Spinal cord (tissue), 10 donors: ENCODE measurements around the gene MTREX. TPM values are rescaled to one million over a fixed set of nuclear protein-coding genes. Genes with fewer than 3 reads are reported as not detected.
A peak's percentile ranks its signal among the peaks of the same experiment; 100 is the strongest.
"Not testable (repeated sequence)": the region's sequence is repeated elsewhere in the genome, so short reads cannot be mapped to it uniquely, and the experiment has no call there.

ENCODE experiments used
- DNase-seq, 6 donors: peaks; one replicate each; pipeline versions ENCODE4 v3.0.0 to v3.0.0-alpha.2; 2013 to 2015; ENCODE audit warnings: low spot score in 6 of 6, low read depth in 4 of 6
- H3K27ac ChIP-seq: one replicate; pipeline ENCODE4 v1.5.1; 2013; ENCODE audit warnings: low read depth, low read length, control low read depth
- H3K27me3 ChIP-seq: one replicate; pipeline ENCODE4 v1.6.1; 2013; ENCODE audit warnings: low read length; ENCODE audit not compliant: control insufficient read depth, insufficient read depth
- H3K36me3 ChIP-seq: one replicate; pipeline ENCODE4 v1.6.1; 2013; ENCODE audit warnings: low read length; ENCODE audit not compliant: control insufficient read depth, insufficient read depth
- H3K4me1 ChIP-seq: one replicate; pipeline ENCODE4 v1.6.1; 2013; ENCODE audit warnings: low read length; ENCODE audit not compliant: control insufficient read depth, insufficient read depth
- H3K4me3 ChIP-seq: one replicate; pipeline ENCODE4 v1.5.1; 2013; ENCODE audit warnings: low read depth, low read length, control low read depth
- H3K9me3 ChIP-seq: one replicate; pipeline ENCODE4 v1.6.1; 2013; ENCODE audit warnings: low read length; ENCODE audit not compliant: control insufficient read depth, insufficient read depth
- WGBS: methylation state at CpG from one replicate; pipeline ENCODE4 v1.1.5; 2013; ENCODE audit warnings: missing lambda C conversion rate; ENCODE audit not compliant: insufficient coverage; 5-methylcytosine and 5-hydroxymethylcytosine counted together
- polyA plus RNA-seq, 2 donors: library from polyadenylated mRNA; unstranded; fragments of 120-200 nt; gene quantifications; one replicate each; pipeline ENCODE4 v1.2.1, GENCODE V29; 2013; ENCODE audit not compliant: insufficient read length in 2 of 2
- total RNA-seq, 2 donors: library from RNA; depleted of rRNA in 1 of 2; stranded (reverse); fragments of 120-200 nt in 1 of 2; fragments of >200 nt in 1 of 2; gene quantifications; one replicate each; pipeline versions ENCODE4 v1.2.3 to v1.2.4, GENCODE V29; 2013 to 2014
- donor health status: healthy.

MTREX gene
- total and polyA plus RNA-seq, 4 donors, result 58.9 to 92.6 (median 71.3) TPM

DNA sequence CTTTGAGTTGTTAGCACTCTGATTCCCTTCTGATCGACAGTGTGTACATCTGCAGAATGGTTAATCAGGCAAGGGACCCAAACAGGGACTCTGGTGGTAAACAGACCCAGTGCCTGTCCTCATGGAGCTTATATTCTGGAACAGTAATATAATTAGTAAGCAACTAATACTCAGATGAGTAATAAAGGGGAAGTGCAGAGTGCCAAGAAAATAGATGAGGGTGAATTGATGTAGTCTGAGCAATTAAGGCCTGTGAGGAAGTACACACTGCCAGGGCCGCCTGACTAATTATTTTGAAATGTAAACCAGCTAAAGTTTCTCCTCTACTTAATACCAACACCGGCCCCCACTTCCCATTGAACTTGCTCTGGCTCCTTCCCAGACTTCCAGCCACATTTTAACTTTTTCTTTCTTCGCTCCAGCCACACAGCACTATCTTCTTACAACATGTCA lies 4.5 kb upstream of the MTREX start:
- H3K36me3 ChIP-seq, result peaks cover 2% of the 10 kb centered on the region
- H3K4me3 ChIP-seq, result no peak overlapping the region
- H3K4me1 ChIP-seq, result no peaks in the 10 kb centered on the region
- 92% methylated on average over 3 of the region's 4 CpGs for WGBS
- H3K27ac ChIP-seq, result no peak overlapping the region
- H3K9me3 ChIP-seq, result no peaks in the 10 kb centered on the region
- no peaks in the 10 kb centered on the region for H3K27me3 ChIP-seq
- DNase-seq, result no peak

GRCh38 chr5:55304584-55304983 lies 3.2 kb upstream of the MTREX start:
- Histone ChIP-seq H3K27me3 (no peaks in the 10 kb centered on the region), H3K4me3 (no peak overlapping the region), H3K36me3 (peaks cover 2% of the 10 kb centered on the region), H3K27ac (no peak overlapping the region), H3K4me1 (no peaks in the 10 kb centered on the region), H3K9me3 (no peaks in the 10 kb centered on the region)
- DNase-seq, result no peak
- WGBS, result 100% methylated on average over 2 of the region's 6 CpGs

GRCh38 chr5:55305345-55305744 lies 2.4 kb upstream of the MTREX start:
- Histone ChIP-seq H3K4me1 (no peaks in the 10 kb centered on the region), H3K36me3 (peaks cover 2% of the 10 kb centered on the region), H3K9me3 (no peaks in the 10 kb centered on the region), H3K4me3 (no peak overlapping the region), H3K27ac (no peak overlapping the region), H3K27me3 (no peaks in the 10 kb centered on the region)
- no peak for DNase-seq
- WGBS, result 74% methylated on average over 4 of the region's 4 CpGs

DNA sequence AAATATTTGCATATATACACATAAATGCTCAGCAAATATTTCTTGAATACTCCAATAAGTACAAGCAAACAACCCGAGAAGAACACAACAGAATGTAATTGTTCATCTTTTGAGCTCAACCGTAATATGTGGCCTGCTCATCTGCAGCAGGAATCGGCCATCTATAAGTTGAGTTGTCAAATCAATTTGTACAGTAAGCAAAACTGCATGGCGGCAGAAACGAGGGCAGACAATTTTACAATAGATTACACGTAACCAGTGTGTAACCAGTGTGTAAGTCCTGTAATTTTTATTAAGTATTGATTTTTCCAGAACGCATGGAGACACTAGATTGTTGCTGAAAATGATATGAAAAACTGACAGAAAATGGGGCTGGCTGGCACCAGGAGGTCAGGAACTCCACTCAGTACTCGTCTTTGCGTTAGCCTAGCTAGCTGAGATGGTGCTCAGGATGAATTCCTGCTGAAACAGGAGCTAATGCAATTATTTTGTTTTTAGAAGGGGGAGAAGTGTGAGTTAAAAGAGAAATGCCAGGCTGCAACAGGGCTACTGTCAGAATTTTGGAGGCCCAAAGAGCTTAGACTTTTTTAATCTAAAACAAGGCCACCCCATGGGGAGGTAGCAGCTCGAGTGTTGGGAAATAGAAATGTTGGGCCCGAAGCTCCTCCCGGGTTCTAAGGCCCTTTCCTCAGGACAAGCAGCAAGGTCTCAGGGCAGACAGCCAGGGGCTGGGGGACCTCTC lies 977 bp upstream of the MTREX start:
- Histone ChIP-seq H3K27me3 (no peaks in the 10 kb centered on the region), H3K4me3 (peak overlapping the region; percentile 97), H3K4me1 (no peaks in the 10 kb centered on the region), H3K9me3 (no peaks in the 10 kb centered on the region), H3K36me3 (no peaks in the 10 kb centered on the region), H3K27ac (peak overlapping the region; percentile 97)
- DNase-seq, result peak in 2 of 6 donors; percentile 5 to 43
- 8% methylated on average over 9 of the region's 12 CpGs for WGBS

GRCh38 chr5:55308254-55308836 lies 556 bp downstream of the MTREX start:
- Histone ChIP-seq H3K27me3 (no peaks in the 10 kb centered on the region), H3K4me1 (no peaks in the 10 kb centered on the region), H3K9me3 (no peaks in the 10 kb centered on the region), H3K27ac (peak overlapping the region; percentile 97), H3K36me3 (no peaks in the 10 kb centered on the region), H3K4me3 (peak overlapping the region; percentile 97)
- no CpG with 5 or more reads among the region's 13 CpGs for WGBS
- no peak for DNase-seq

DNA sequence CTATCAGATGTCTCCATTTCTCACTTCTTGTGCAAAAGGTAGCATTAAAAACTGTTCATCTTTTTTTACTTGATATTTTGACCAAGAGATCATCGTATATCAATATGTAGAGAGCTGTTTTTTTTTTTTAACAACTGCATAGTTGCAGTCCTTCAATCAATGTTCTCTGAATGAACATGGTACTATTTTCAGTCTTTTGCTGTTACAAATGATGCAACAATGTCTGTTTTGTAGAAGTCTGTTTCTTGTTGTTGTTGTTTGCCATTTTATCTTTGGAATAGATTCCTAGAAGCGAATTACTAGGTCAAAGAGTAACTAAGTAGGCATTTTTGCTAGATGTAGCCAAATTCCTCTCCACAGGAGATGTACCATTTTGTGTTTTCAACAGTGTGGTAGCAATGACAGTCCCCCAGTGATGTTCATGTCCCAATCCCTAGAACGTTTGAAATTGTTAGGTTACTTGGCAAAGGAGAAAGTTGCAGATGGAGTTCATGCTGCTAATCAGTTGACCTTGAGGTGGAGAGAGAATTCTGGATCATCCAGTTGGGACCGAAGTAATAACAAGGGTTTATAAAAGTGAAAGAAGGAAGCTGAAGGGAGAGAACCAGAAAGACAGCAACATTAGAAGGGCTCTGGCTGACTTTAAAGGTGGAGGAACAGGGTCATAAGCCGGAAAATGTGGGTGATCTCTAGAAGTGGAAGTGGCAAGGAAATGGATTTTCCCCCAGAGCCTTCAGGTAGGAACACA lies 6.3 kb downstream of the MTREX start:
- no peaks in the 10 kb centered on the region for H3K36me3 ChIP-seq
- WGBS, result 67% methylated on average over 2 of the region's 5 CpGs
- no peak for DNase-seq
- H3K9me3 ChIP-seq, result no peaks in the 10 kb centered on the region
- H3K4me3 ChIP-seq, result no peak overlapping the region
- H3K27ac ChIP-seq, result no peak overlapping the region
- H3K27me3 ChIP-seq, result no peaks in the 10 kb centered on the region
- H3K4me1 ChIP-seq, result no peaks in the 10 kb centered on the region

GRCh38 chr5:55316289-55316688 lies 8.5 kb downstream of the MTREX start:
- Histone ChIP-seq H3K4me3 (no peak overlapping the region), H3K27ac (no peak overlapping the region), H3K9me3 (no peaks in the 10 kb centered on the region), H3K27me3 (no peaks in the 10 kb centered on the region), H3K4me1 (no peaks in the 10 kb centered on the region), H3K36me3 (no peaks in the 10 kb centered on the region)
- WGBS, result 100% methylated on average over 2 of the region's 2 CpGs
- DNase-seq, result no peak

GRCh38 chr5:55316837-55317236 lies 9.0 kb downstream of the MTREX start:
- no peaks in the 10 kb centered on the region for H3K4me1 ChIP-seq
- H3K4me3 ChIP-seq, result no peak overlapping the region
- H3K9me3 ChIP-seq, result no peaks in the 10 kb centered on the region
- no peaks in the 10 kb centered on the region for H3K27me3 ChIP-seq
- no peak overlapping the region for H3K27ac ChIP-seq
- no peak for DNase-seq
- no peaks in the 10 kb centered on the region for H3K36me3 ChIP-seq

- H3K27ac ChIP-seq, H3K9me3 ChIP-seq, H3K27me3 ChIP-seq, H3K36me3 ChIP-seq, H3K4me1 ChIP-seq, H3K4me3 ChIP-seq, DNase-seq: not testable (repeated sequence)
- WGBS, result no CpG with 5 or more reads among the region's 4 CpGs
Observed at GRCh38 chr5:55318237-55318636, 10.4 kb downstream of the MTREX start.
